Measurements from ENCODE around the gene LIMS1.
"Not testable (repeated sequence)": the region's sequence is repeated elsewhere in the genome, so short reads cannot be mapped to it uniquely, and the experiment has no call there.

DNA sequence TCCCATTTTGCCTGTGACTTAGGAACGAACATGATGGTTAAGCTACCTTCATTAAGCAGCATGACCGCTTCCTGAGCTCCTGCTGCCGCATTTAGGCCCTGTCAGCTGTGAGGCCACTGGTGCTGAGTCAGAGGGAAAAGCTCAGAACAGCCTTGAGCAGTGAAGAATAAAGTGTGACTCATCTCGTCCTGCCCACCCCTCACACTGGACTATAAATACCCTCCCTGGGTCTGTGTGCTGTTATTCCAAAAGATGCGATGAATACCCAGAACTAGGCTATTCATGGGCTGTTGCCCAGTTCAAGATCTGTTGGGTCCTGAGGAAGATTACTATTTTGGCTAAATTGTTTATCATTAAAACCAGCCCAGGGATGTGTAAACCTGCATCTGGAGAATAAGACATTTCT, 127.9 kb downstream of the LIMS1 start:
- not testable (repeated sequence) for TF ChIP-seq POLR2A (IDR thresholded peaks at IDR 0.05; ENCODE audit: borderline replicate concordance, extremely low read depth, insufficient read depth, insufficient read length); YY1 (IDR thresholded peaks at IDR 0.05; ENCODE audit: extremely low read depth, insufficient replicate concordance, low read depth, low read length); POLR2AphosphoS5 (IDR thresholded peaks at IDR 0.05; ENCODE audit: low read depth, low read length); MAX (IDR thresholded peaks at IDR 0.05); EZH2 (IDR thresholded peaks at IDR 0.05); FOSL1 (IDR thresholded peaks at IDR 0.05; ENCODE audit: low read depth); SIN3A (IDR thresholded peaks at IDR 0.05; ENCODE audit: low read depth); ZFX (IDR thresholded peaks at IDR 0.05)
- TF ChIP-seq, protein P1, sequence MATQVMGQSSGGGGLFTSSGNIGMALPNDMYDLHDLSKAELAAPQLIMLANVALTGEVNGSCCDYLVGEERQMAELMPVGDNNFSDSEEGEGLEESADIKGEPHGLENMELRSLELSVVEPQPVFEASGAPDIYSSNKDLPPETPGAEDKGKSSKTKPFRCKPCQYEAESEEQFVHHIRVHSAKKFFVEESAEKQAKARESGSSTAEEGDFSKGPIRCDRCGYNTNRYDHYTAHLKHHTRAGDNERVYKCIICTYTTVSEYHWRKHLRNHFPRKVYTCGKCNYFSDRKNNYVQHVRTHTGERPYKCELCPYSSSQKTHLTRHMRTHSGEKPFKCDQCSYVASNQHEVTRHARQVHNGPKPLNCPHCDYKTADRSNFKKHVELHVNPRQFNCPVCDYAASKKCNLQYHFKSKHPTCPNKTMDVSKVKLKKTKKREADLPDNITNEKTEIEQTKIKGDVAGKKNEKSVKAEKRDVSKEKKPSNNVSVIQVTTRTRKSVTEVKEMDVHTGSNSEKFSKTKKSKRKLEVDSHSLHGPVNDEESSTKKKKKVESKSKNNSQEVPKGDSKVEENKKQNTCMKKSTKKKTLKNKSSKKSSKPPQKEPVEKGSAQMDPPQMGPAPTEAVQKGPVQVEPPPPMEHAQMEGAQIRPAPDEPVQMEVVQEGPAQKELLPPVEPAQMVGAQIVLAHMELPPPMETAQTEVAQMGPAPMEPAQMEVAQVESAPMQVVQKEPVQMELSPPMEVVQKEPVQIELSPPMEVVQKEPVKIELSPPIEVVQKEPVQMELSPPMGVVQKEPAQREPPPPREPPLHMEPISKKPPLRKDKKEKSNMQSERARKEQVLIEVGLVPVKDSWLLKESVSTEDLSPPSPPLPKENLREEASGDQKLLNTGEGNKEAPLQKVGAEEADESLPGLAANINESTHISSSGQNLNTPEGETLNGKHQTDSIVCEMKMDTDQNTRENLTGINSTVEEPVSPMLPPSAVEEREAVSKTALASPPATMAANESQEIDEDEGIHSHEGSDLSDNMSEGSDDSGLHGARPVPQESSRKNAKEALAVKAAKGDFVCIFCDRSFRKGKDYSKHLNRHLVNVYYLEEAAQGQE (IDR thresholded peaks at IDR 0.05; ENCODE audit: low read depth) = not testable (repeated sequence)
- TF ChIP-seq, protein P2, sequence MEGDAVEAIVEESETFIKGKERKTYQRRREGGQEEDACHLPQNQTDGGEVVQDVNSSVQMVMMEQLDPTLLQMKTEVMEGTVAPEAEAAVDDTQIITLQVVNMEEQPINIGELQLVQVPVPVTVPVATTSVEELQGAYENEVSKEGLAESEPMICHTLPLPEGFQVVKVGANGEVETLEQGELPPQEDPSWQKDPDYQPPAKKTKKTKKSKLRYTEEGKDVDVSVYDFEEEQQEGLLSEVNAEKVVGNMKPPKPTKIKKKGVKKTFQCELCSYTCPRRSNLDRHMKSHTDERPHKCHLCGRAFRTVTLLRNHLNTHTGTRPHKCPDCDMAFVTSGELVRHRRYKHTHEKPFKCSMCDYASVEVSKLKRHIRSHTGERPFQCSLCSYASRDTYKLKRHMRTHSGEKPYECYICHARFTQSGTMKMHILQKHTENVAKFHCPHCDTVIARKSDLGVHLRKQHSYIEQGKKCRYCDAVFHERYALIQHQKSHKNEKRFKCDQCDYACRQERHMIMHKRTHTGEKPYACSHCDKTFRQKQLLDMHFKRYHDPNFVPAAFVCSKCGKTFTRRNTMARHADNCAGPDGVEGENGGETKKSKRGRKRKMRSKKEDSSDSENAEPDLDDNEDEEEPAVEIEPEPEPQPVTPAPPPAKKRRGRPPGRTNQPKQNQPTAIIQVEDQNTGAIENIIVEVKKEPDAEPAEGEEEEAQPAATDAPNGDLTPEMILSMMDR (IDR thresholded peaks at IDR 0.05 in 2 of 3, conservative IDR thresholded peaks at IDR 0.05 in 1 of 3; ENCODE audit: borderline replicate concordance in 1 of 3, insufficient read depth in 1 of 3, low read depth in 2 of 3, low read length in 2 of 3) = not testable (repeated sequence)
- TF ChIP-seq, protein P3, sequence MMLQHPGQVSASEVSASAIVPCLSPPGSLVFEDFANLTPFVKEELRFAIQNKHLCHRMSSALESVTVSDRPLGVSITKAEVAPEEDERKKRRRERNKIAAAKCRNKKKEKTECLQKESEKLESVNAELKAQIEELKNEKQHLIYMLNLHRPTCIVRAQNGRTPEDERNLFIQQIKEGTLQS (IDR thresholded peaks at IDR 0.05) = not testable (repeated sequence)
